HG03521 (cell line): Measurements from ENCODE around the gene VAMP5.
"Not testable (repeated sequence)": the region's sequence is repeated elsewhere in the genome, so short reads cannot be mapped to it uniquely, and the experiment has no call there.

Experiments used
- ATAC-seq: cut with Tn5 transposase; IDR thresholded peaks from one replicate; pipeline ENCODE4 v1.9.1; 2021; ENCODE audit warnings: mild to moderate bottlenecking, moderate library complexity; ENCODE audit not compliant: unreplicated experiment

Gene VAMP5

DNA sequence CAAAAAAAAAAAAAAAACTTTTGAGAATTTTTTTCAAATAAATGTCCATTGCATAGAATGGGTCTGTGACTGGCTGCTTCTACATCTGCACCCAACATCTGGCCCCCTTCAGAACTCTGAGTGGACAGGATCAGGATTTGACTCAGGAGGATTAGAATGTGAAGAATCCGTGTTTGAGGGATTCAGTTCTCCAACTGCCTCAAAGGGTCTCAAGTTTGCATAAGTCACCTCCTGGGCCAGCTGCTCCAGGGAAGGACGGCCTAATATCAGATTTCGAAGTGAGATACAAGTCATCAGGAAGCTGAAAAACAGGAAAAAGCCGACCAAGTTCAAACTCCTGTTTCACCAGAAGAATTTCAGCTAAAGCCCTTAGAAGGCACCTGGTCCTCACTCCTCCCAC lies 34.4 kb upstream of the VAMP5 start:
- no peak for ATAC-seq

DNA sequence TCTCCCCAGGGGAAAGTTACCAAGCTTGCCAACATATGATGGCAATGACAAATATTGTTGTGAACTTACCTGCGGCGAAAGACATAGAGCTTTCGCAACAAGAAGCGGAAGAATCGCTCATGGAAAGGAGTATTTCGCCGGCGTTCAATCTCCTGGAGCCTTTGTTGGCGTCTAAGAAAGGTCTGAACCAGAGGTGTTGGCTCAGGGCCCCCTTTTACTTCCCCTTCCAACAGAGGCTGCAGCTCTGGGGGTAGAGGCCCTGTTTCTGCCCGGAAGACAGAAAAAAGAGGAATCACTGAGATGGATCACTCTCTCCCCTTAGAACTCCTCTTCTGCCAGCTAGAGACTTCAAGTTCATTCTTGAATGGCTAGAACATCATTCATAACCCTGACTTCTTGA lies 33.7 kb upstream of the VAMP5 start:
- no peak for ATAC-seq

DNA sequence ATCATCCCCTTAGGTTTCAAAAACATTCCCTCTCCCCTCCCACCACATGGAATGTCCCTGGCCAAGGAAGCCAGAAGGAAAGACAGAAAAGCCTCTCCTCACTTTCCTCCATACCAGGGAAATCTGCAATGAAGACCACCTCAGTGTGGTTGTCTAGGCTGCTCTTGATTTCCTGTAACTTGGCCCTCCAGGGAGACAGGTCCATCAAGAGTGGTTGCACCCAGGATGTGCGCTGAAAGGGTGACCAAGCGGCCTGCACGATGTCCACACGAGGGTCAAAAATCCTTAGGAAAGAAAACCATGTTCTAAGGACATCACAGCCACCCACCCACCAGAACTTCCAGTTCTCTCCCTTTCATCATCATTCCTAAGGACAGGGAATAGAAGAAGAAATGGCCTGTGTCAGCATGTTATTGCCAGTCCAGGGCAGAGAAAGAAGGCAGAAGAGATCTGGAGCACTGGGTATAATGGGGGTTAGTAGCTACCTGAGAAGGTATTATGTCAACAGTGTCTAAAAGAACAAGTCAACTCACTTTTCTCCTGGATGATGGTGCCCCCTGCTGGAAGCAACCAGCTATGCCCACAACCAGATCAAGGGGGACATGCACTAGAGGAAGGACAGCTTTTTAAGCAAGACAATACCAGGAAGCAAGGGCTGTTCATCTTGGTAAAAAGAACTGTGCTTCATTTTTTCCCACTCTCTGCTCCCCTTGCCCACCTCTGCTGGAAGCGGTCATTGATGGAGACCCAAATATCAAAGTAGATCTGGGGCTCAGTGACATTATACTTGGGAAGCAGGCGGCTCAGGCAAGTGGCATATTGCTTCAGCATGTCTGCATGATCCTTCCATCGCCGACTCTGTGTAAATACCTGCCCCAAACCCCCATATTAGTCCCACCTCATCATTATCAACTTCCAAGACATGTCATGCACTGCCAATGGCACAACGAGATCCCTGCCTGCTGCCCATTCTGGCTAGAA lies 32.2 kb upstream of the VAMP5 start:
- ATAC-seq, result peak; percentile 55

DNA sequence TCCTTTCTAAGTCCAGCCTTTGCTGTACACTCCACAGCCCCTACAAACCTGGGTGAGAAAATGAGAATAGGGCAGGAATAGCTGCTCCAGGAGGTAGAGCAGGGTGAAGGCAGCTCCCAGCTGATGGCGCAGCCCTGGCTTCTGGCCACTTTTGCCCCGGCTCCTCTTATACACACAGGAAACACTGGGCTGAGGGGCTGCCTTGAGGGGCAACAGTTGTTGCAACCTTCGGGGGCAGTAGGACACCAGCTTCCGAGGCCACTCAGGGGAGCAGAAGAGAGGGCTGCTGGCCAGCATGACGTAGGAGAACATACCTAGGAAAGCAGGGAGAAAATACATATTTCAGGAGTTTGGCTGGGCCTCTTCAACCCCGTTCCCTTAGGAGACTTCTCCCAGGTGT lies 31.0 kb upstream of the VAMP5 start:
- ATAC-seq, result no peak

DNA sequence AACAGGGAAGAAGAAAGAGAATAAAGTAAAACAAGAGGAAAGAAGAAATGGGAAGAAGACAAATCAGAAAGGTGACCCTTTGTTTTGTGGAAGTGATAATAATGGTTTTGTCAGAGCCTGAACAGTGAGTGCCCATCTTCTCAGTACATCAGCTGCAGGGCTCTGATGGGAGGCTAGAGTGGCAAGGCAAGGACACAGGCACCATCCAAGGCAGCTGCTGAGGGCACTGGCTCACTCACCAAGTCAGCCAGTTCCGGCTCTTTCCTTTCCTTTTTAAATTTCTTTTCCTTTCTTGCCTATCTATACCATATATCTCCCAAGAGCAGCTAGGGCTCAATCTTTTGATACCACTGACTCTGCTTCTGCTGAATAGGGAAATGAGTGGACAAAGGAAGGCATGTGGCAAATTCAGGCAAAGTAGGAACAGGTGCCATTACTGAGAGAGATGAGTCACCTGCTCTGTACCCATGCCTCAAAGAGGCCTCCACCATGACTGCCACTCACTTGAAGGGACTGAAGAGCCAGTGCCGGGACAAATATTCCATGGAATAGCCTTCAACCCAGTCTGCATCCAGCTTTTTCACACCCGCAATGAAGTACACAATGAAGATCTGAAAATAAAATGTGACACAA lies 29.1 kb upstream of the VAMP5 start:
- no peak for ATAC-seq

DNA sequence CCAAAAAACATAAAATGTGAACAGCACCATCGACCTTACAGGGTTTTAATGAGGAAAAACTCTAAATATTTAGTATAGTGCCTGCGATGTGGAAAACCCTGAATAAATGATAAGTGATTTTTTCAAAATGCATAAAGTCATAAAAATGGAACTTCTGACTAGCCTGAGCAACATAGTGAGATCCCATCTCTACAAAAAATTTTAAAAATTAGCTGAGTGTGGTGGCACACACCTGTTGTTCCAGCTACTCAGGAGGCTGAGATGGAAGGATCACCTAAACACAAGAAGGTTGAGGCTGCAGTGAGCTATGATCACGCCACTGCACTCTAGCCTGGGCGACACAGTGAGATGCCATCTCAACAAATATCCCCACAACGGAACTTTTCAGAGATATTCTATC lies 27.1 kb upstream of the VAMP5 start:
- no peak for ATAC-seq

DNA sequence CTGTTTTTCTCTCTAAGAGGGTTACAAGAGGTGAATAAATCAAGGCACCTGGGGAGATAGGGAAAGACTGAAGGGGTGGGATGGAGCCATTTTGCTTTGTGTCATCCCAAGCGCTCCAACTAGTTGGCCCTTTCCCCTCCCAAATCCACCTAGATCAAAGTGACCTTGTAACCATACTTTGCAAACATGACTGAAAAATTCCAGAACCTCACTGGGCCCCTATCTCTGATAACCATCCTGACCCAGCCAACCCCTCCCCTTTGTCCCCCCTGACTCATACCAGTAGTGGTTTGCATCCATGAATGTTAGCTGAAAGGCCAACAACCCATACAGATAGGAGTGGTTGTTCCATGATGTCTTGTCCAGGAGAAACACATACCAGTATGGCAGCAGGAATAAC lies 26.1 kb upstream of the VAMP5 start:
- ATAC-seq, result no peak

DNA sequence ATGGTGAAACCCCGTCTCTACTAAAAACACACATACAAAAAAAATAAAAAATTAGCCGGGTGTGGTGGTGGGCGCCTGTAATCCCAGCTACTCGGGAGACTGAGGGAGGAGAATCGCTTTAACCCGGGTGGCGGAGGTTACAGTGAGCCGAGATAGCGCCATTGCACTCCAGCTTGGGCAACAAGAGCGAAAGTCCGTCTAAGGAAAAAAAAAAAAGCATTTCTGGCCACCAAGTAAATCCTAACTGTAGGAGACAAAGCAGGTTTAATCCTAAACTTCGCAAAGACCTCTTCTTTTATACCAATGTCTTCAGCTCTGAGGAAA lies 23.9 kb upstream of the VAMP5 start:
- not testable (repeated sequence) for ATAC-seq

DNA sequence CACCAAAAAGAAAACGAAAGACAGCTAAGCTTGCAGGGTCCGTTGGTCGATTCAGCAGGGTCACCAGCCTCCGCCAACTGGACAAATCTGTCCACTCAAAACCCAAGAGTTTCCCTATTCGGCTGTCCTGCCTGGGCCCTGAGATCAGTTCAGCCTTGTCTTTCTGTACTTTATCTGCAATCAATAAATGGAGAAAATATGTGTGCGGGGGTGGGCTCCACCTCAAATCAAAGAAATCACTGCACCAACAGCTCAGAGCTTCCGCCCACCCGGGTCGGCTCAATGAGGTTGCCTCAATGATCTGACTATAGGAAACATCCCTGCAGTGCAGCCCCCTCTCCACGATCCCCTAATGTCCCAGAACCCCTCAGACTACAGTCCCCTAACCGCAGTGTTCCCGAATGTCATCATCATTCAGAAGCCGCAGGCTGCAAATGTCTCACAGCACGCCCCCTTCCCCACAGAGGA lies 23.4 kb upstream of the VAMP5 start:
- peak; percentile 20 for ATAC-seq

DNA sequence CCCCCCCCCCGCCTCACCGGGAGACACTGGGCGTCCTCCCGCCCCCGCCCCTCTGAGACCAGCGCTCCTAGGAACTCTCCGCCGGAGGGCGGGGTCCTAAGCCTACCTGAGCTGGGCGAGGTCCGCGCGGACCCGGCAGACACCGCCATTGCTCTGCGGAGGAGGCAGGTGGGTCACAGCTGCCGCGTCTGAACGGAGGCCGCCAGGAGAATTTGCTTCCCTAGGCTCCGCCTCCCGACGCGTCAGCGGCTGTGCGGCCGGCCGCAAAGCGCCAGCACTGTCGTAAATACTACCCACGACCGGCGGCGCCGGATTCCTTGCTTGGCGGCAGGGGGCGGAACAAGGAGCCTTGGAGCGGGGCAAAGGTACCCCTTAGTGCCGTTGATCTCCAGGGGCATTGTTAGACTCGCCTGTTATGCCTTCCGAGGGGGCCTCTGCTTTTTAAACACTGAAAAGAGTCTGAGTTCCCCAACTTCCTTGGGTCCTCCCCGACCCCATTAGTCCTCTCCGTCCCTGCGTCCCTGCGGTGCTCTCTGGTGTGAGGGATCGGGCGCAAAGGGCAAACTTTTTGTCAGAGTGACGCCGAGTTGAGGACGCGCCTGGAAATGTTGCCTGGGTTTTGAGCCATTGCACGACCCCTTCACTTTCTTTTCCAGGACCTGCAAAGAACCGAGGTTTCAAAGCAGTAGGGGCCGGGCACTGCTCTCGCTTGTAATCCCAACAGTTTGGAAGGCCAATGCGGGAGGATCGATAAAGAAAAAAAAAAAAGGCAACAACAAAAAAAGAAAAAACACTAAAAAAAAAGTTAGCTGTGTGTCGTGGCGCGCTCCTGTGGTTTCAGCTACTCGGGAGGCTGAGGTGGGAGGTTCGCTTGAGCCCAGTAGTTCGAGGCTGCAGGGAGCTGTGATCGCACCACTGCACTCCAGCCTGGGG lies 22.7 kb upstream of the VAMP5 start, which contains the start of gene GGCX:
Gene GGCX (minus strand): TSS at position 214 of the 933 bp plus-strand sequence. CDS start 65 bp downstream, at position 149.
- ATAC-seq, result peak; percentile 86

DNA sequence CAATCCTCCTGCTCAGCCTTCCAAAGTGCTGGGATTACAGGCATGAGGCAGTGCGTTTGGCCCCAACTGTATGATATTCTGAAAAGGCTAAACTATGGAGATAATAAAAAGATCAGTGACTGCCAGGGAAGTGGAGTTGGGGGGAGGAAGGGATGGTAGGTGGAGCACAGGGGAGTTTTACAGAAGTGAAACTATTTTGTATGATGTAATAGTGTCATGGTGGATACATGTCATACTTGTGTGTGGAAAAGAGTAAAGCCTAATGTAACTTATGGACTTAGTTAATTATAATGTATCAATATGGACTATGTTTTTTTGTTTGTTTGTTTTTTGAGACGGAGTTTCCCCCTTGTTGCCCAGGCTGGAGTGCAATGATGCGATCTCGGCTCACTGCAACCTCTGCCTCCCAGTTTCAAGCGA lies 20.1 kb upstream of the VAMP5 start:
- ATAC-seq, result no peak

DNA sequence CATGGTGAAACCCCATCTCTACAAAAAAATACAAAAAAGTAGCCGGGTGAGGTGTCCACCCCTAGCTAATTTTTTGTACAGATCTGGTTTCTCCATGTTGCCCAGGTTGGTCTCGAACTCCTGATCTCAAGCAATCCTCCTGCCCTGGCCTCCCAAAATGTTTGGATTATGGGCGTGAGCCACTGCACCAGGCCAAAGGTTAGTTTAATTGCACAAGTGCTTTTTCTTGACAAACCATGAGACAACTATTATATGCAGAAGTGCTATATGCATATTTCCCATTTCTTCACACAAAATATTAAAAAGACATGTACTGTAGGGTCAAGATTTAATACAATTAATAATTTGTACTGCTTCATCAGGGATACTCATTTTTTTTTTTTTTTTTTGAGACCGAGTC lies 18.0 kb upstream of the VAMP5 start:
- no peak for ATAC-seq

DNA sequence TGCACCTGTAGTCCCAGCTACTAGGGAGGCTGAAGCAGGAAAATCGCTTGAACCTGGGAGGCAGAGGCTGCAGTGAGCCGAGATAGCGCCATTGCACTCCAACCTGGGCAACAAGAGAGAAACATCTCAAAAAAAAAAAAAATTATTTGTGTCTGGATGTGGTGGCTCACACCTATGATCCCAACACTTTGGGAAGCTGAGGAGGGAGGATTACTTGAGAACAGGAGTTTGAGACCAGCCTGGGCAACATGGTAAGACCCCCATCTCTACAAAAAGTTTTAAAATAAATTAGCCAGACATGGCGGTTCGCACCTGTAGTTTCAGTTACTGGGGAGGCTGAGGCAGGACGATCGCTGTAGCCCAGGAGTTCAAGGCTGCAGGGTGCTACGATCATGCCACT lies 8.5 kb upstream of the VAMP5 start:
- no peak for ATAC-seq

DNA sequence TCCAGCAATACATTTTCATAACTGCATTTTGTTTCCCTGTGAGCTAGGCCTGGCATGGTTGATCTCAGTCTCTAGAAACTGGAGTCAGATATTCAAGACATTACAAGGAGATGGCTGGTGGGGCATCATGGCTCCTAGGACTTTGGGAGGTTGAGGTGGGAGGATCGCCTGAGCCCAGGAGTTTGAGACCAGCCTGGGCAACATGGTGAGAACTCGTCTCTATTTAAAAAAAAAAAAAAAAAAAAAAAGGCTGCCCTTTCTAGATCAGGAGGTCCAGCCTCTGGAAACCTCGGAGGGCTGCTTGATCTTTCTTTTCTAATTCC lies 7.2 kb upstream of the VAMP5 start:
- no peak for ATAC-seq

DNA sequence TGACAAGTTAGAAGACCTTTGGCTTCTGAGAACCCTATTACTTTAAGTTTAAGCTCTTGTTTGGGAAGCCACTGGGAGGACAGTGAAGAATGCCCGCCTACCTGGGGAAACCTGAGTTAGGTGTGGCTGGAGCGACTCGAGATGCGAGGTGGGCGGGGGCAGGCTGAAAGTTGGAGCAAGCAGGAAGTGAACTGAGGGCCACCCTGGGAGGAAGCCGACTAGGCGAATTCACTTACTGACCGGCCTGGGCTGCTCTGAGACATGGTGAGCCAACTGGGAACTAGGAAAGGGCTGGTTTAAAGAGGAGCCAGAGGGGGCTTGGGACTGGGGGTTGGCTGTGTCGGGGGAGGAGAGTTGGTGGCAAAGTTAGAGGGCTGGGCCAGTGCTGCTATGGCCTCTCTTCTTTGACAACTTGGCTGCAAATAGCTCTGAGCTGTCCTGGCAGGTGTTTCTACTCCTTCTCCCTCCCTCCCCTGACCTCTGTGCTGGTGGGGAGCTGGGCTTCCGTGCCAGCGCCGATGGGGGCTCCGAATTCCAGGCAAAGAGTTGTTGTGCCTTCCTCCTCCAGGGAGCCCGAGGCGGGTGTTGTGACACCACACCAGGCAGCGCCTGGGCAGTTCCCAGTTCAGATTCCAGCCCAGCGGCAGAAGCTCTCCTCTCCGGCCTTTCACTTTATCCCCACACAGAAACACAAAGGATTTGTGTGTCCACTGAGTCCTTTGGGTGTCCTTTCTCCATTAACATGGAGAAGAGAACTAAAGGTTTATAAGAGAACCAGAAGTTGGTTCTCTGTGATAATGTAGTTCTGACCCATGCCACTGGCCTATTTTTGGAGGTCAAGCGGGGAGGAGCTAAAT lies 6.6 kb upstream of the VAMP5 start, which contains the start of gene VAMP8:
Gene VAMP8 (plus strand): TSS at position 201 of the 857 bp plus-strand sequence. CDS start 61 bp downstream, at position 262.
- ATAC-seq, result no peak

DNA sequence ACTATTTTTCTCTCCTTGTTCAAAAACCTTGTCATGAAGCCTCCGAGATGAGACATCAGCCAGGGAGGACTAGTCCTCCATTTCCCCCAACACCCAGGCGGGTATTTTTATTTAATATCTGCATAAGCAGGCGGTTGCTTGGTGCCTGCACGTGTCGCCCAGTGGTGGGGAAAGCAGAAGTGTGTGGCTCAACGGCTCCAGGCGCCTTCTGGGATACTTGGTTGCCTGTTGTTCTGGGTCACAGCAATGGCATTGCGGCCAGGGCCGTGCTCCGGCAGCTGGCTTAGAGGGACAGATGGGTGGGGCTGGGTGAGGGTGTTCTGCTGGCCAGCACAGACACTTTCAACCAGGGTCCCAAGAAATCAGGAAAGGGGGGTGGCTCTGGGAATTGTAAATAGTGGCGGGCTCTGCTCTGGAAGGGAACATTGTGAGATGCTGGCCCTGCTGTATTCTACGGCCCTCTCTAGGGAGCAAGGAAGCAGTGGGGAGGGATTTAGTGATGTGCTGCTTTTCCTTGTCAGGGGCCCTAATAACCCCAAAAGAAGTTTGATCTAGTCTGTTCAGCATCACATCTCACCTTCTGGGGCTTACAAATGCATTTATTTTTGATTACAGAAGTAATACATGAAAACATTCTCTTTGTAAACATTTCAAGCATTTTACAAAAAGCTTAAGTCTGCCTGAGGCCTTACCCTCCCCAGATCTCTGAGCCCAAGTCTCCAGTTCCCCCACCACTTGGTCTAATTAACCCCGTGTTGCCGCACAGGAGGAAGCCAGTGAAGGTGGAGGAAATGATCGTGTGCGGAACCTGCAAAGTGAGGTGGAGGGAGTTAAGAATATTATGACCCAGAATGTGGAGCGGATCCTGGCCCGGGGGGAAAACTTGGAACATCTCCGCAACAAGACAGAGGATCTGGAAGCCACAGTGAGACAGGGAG lies 5.7 kb upstream of the VAMP5 start:
- no peak for ATAC-seq

DNA sequence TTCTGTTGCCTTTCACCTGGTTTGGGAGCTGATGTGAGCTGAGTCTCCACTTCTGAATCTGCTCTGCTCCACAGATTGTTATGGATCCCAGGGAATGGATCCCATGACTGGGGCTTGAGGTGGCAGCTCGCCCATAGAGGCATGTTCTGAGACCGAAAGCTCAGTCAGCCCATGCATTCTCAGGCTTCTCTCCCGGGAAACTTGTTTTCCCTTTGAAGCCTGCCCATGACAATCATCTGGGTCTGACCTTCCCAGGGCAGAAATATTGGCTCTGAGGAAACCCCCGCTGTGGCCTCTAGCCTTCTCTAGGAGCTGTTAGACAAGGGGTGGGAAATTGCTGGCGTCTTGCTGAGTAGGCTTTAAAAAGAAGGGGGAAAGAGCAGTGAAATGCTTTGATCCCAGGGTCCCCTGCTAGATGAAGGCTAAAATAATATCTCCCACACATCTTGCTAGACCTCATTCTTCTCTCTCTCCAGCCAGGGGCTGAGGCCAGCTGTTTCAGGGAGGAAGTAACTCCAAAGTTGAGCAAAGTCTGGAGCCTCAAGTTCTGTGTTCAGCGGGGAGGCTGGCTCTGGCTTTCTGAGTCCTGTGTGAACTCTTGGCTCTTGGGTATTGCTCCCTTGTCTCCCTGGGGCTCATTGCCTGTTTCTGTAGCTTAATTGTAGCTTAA lies 4.8 kb upstream of the VAMP5 start:
- ATAC-seq, result no peak

DNA sequence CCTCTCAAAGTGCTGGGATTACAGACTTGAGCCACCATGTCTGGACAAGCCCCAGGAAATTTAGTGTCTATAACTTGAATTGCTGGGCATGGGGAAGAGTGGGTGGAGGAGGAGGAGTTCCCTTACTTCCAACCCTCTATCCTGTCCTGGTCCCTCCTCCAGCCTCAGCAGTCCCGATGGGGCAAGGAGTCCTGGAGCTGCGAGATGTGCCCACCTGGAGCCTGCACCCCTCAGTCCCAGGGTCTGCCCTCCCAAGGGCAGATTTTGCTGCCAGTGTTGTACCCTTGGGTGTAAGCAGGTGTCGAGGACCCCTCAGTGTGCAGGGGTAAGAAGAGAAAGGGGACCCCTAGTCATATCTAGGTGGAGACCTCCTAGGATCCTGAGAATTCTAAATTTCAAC lies 4.0 kb upstream of the VAMP5 start:
- no peak for ATAC-seq

DNA sequence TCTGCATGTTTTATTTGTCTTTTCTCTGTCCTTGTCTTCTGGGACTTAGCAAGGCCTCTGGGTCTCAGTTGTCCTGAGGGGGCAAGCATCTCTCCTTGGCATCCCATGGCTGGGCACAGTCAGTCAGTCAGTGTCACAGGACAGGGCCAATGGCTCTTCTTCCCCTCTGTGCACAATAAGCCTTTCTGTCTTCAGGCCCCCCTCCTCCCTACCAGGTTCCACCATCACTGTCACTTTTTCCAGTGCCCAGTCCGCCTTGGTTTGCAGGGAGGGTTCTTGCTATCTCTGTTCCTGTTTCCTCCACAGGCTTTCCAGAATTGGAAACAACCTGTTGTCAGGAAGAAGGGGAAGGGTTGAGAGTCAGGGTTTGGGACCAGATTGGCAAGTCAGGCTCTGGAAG lies 1.7 kb upstream of the VAMP5 start:
- ATAC-seq, result no peak
